PC-9 (cell line): Measurements from ENCODE around the gene DHRS4L2.
"Not testable (repeated sequence)": the region's sequence is repeated elsewhere in the genome, so short reads cannot be mapped to it uniquely, and the experiment has no call there.

Experiments used
- EZH2 ChIP-seq: fragments of 200-600 bp; sonication (generic); IDR thresholded peaks from 2 replicates; pipeline ENCODE4 v1.8.0; 2017; ENCODE audit warnings: antibody characterized with exemption, low read depth
- TF ChIP-seq, protein P1 (sequence below): fragments of 200-600 bp; sonication (generic); conservative IDR thresholded peaks from 2 replicates; pipeline ENCODE4 v1.6.1; 2017; ENCODE audit warnings: mixed run types, antibody characterized with exemption, mild to moderate bottlenecking, moderate library complexity

DNA sequence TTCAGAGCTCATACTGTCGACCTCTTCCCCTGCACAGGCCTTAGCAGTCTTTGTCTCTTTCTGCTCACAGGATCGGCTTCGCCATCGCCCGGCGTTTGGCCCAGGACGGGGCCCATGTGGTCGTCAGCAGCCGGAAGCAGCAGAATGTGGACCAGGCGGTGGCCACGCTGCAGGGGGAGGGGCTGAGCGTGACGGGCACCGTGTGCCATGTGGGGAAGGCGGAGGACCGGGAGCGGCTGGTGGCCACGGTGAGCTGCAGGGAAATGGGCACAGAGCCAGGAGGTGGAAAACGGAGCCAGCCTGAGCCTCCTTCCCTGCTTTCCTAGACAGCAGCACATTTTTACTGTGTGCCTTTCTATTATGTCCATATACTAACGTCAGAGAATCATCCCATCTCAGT, 33.8 kb upstream of the DHRS4L2 start:
- TF ChIP-seq, protein P1, sequence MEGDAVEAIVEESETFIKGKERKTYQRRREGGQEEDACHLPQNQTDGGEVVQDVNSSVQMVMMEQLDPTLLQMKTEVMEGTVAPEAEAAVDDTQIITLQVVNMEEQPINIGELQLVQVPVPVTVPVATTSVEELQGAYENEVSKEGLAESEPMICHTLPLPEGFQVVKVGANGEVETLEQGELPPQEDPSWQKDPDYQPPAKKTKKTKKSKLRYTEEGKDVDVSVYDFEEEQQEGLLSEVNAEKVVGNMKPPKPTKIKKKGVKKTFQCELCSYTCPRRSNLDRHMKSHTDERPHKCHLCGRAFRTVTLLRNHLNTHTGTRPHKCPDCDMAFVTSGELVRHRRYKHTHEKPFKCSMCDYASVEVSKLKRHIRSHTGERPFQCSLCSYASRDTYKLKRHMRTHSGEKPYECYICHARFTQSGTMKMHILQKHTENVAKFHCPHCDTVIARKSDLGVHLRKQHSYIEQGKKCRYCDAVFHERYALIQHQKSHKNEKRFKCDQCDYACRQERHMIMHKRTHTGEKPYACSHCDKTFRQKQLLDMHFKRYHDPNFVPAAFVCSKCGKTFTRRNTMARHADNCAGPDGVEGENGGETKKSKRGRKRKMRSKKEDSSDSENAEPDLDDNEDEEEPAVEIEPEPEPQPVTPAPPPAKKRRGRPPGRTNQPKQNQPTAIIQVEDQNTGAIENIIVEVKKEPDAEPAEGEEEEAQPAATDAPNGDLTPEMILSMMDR, result not testable (repeated sequence)
- TF ChIP-seq EZH2, result not testable (repeated sequence)
